ENCODE results near the gene FGFBP1. TPM values are rescaled to one million over a fixed set of nuclear protein-coding genes. Genes with fewer than 3 reads are reported as not detected.

Gene FGFBP1
- total and polyA plus RNA-seq, 2 of the 4 experiments (the other 2 are of a cell fraction): under 0.01 TPM; not detected in 1

DNA sequence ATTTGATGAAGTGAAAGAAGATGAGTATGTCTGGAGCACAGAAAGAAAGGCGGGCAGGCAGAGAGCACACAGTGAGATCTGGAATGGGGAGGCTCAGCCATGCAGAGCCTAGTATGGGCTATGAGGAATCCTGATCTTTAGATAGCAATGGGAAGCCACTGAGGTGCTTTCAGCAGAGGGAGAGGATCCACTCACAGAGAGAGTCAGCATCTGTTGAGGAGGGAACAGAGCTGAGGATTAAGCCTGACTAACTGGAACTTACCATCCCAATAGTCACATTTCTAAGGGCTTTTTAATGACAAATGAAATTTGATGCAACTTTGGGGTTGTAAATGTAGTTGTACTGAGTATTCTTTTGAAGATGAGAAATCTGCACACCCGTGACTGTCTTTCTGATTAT is 45.1 kb upstream of the FGFBP1 start:
- no peak overlapping the region for H3K4me2 ChIP-seq (ENCODE audit: low read depth, low read length)
- H3K36me3 ChIP-seq (ENCODE audit: control insufficient read depth, insufficient read depth, low read length): no peaks in the 10 kb centered on the region
- H2AFZ ChIP-seq (replicated peaks; ENCODE audit: low read length, poor library complexity): no peak overlapping the region
- no peak overlapping the region for H2BK20ac ChIP-seq (ENCODE audit: low read depth, low read length)
- H2BK15ac ChIP-seq (ENCODE audit: low read depth, low read length): no peak overlapping the region
- H4K91ac ChIP-seq (ENCODE audit: insufficient read depth, low read depth, low read length): no peak overlapping the region
- H3K27me3 ChIP-seq (ENCODE audit: control insufficient read depth, insufficient read depth, low read length): peaks cover 10% of the 10 kb centered on the region
- no peaks in the 10 kb centered on the region for H3K9me3 ChIP-seq (ENCODE audit: control insufficient read depth, insufficient read depth, low read length)
- DNase-seq (no peak), ATAC-seq (ENCODE audit: low read depth) (peak; percentile 21; the same call in 1 of the 2 replicates)
- no peak overlapping the region for H4K8ac ChIP-seq (ENCODE audit: low read depth in 2 of 2, low read length in 2 of 2)
- no peak overlapping the region for H2AK5ac ChIP-seq (ENCODE audit: low read depth, low read length)
- dilution Hi-C loops (cut with HindIII; ENCODE audit: low sequenced_read_pairs, unreplicated experiment): no loop called here
- no peak overlapping the region for H2AK9ac ChIP-seq (replicated peaks; ENCODE audit: low read depth, low read length, poor library complexity)
- in situ Hi-C loops (cut with MboI; ENCODE audit: low sequenced_read_pairs): no loop called here
- no peak overlapping the region for H3K14ac ChIP-seq (replicated peaks; ENCODE audit: low read depth, low read length)
- intact Hi-C loops (cut with micrococcal nuclease): no loop called here
- H3K56ac ChIP-seq (ENCODE audit: extremely low read depth, insufficient read depth, low read length): no peak overlapping the region
- H3K27ac ChIP-seq (ENCODE audit: insufficient read depth, low read length): no peak overlapping the region
- H3K4ac ChIP-seq (ENCODE audit: low read depth, low read length): no peak overlapping the region
- no CpG with 5 or more reads among the region's 2 CpGs for WGBS, 2 experiments (ENCODE audit: extremely low coverage in 2 of 2, insufficient read length in 1 of 2)
- no peak overlapping the region for H2BK120ac ChIP-seq (ENCODE audit: low read depth, low read length)
- no peak overlapping the region for H3K18ac ChIP-seq (ENCODE audit: low read depth, low read length)
- H3K23ac ChIP-seq (ENCODE audit: low read depth, low read length): no peak overlapping the region
- H3K79me1 ChIP-seq (ENCODE audit: low read depth in 1 of 2, low read length in 2 of 2): no peaks in the 10 kb centered on the region
- H3K9me1 ChIP-seq (ENCODE audit: insufficient read depth, low read length): 0 out of 2 replicates have a peak, but pooled peaks cover 6% of the 10 kb centered on the region
- TF ChIP-seq CHD1 (IDR thresholded peaks at IDR 0.05; ENCODE audit: low read depth, low read length) (no peak), RFX5 (IDR thresholded peaks at IDR 0.05; ENCODE audit: low read depth, low read length) (no peak), FOS (IDR thresholded peaks at IDR 0.05; ENCODE audit: low read depth, low read length) (no peak), RAD21 (IDR thresholded peaks at IDR 0.05; ENCODE audit: low read length) (no peak), MAFK (IDR thresholded peaks at IDR 0.05; ENCODE audit: low read depth, low read length) (no peak), MXI1 (IDR thresholded peaks at IDR 0.05; ENCODE audit: borderline replicate concordance, low read depth, low read length) (no peak), CEBPB (IDR thresholded peaks at IDR 0.05; ENCODE audit: low read depth, low read length) (no peak), POLR2A (IDR thresholded peaks at IDR 0.05; ENCODE audit: low read depth, low read length) (no peak), RCOR1 (IDR thresholded peaks at IDR 0.05; ENCODE audit: insufficient replicate concordance, low read length) (no peak)
- TF ChIP-seq, protein P1, sequence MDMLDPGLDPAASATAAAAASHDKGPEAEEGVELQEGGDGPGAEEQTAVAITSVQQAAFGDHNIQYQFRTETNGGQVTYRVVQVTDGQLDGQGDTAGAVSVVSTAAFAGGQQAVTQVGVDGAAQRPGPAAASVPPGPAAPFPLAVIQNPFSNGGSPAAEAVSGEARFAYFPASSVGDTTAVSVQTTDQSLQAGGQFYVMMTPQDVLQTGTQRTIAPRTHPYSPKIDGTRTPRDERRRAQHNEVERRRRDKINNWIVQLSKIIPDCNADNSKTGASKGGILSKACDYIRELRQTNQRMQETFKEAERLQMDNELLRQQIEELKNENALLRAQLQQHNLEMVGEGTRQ (IDR thresholded peaks at IDR 0.05; ENCODE audit: low read depth, low read length): no peak
- H4K20me1 ChIP-seq (ENCODE audit: insufficient read depth, low read length): no peaks in the 10 kb centered on the region
- no peak overlapping the region for H4K5ac ChIP-seq (ENCODE audit: low read depth, low read length)
- no peak overlapping the region for H3K4me3 ChIP-seq (ENCODE audit: insufficient read depth, low read depth, low read length)
- H3K4me1 ChIP-seq (ENCODE audit: control insufficient read depth, insufficient read depth, low read length): no peaks in the 10 kb centered on the region
- H3K9ac ChIP-seq (ENCODE audit: low read depth, low read length): no peak overlapping the region
- POLR2A ChIA-PET (ENCODE audit: unreplicated experiment): no interaction called here
- no peak overlapping the region for H2BK5ac ChIP-seq (ENCODE audit: low read depth, low read length, poor library complexity, severe bottlenecking)
- CTCF ChIA-PET: interaction anchor here (1.0 kb wide), 1 partner anchor 101 kb away, joined by 3 read pairs; no protein-coding TSS in a partner anchor
- BruUV-seq (replicated peaks): no TSS peak

Measured in IMR-90 (cell line).